ENCODE data around the gene GPI.

The GPI gene

DNA sequence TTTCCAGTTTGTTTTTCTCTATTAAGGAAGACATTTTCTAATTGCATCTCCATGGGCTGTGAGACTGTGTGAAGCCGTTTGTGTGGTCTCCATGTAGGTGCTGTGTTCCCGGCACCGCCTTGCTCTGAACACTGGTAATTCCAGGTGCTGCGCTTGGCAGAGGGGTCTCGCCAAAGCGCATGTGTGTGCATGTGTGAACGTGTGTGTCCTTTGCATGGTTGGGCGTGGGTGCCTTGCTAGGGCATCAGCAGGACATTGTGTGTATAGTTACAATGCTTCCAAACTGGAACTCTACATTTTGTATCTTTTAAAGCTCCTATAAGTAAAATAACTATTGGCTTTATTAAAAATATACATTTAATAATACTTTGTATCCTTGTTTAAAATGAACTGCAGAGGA, 9.8 kb upstream of the GPI start:
- no peaks in the 10 kb centered on the region for H3K9me3 ChIP-seq (ENCODE audit: insufficient read depth, low read length)
- TF ChIP-seq EZH2phosphoT487 (IDR thresholded peaks at IDR 0.05; ENCODE audit: low read depth): no peak
- TF ChIP-seq, protein P1, sequence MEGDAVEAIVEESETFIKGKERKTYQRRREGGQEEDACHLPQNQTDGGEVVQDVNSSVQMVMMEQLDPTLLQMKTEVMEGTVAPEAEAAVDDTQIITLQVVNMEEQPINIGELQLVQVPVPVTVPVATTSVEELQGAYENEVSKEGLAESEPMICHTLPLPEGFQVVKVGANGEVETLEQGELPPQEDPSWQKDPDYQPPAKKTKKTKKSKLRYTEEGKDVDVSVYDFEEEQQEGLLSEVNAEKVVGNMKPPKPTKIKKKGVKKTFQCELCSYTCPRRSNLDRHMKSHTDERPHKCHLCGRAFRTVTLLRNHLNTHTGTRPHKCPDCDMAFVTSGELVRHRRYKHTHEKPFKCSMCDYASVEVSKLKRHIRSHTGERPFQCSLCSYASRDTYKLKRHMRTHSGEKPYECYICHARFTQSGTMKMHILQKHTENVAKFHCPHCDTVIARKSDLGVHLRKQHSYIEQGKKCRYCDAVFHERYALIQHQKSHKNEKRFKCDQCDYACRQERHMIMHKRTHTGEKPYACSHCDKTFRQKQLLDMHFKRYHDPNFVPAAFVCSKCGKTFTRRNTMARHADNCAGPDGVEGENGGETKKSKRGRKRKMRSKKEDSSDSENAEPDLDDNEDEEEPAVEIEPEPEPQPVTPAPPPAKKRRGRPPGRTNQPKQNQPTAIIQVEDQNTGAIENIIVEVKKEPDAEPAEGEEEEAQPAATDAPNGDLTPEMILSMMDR (IDR thresholded peaks at IDR 0.05; ENCODE audit: low read depth, low read length): no peak
- H3K27ac ChIP-seq (ENCODE audit: low read length): no peak overlapping the region
- peaks cover 8% of the 10 kb centered on the region for H3K36me3 ChIP-seq (replicated peaks; ENCODE audit: low read depth, low read length)
- no peaks in the 10 kb centered on the region for H3K79me2 ChIP-seq (ENCODE audit: low read length)
- H3K4me2 ChIP-seq (ENCODE audit: low read length): no peak overlapping the region
- H3K4me1 ChIP-seq (ENCODE audit: low read length): peaks cover 28% of the 10 kb centered on the region
- no peak overlapping the region for H3K9ac ChIP-seq (ENCODE audit: low read length)
- no peak overlapping the region for H2AFZ ChIP-seq (ENCODE audit: low read depth, low read length)
- no peak overlapping the region for H3K4me3 ChIP-seq (ENCODE audit: low read length)
- H4K20me1 ChIP-seq (ENCODE audit: insufficient read depth, low read length): no peaks in the 10 kb centered on the region
- no peaks in the 10 kb centered on the region for H3K27me3 ChIP-seq (ENCODE audit: low read depth, low read length)

- H3K4me2 ChIP-seq (ENCODE audit: low read length): no peak overlapping the region
- no peaks in the 10 kb centered on the region for H4K20me1 ChIP-seq (ENCODE audit: insufficient read depth, low read length)
- H3K27me3 ChIP-seq (ENCODE audit: low read depth, low read length): no peaks in the 10 kb centered on the region
Measured at GRCh38 chr19:34356875-34357274, 8.1 kb upstream of the GPI start.

DNA sequence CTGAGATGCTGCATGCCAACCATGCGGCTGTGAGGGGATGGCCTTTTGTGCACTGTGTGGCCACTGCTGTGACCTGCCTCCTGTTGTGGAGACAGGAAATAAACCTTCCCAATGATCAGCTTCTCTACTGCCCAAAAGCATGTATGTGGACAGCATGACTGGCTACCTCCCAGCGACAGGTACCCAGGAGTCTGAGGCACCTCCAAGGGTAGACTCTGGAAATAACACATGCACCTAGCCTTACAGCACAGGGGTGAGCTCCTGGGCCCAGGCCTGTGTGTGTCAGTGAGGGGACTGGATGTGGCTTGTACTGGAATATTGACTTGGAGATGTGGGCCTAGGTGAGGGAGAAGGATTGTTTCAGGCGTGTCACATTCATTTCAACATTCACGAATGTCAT, 7.6 kb upstream of the GPI start:
- Histone ChIP-seq H3K9me3 (ENCODE audit: insufficient read depth, low read length) (no peaks in the 10 kb centered on the region), H3K79me2 (ENCODE audit: low read length) (no peaks in the 10 kb centered on the region), H2AFZ (ENCODE audit: low read depth, low read length) (no peak overlapping the region), H3K36me3 (replicated peaks; ENCODE audit: low read depth, low read length) (peaks cover 8% of the 10 kb centered on the region), H3K4me3 (ENCODE audit: low read length) (no peak overlapping the region), H3K4me2 (ENCODE audit: low read length) (no peak overlapping the region), H3K27me3 (ENCODE audit: low read depth, low read length) (no peaks in the 10 kb centered on the region), H3K9ac (ENCODE audit: low read length) (no peak overlapping the region), H3K4me1 (ENCODE audit: low read length) (peaks cover 33% of the 10 kb centered on the region), H3K27ac (ENCODE audit: low read length) (no peak overlapping the region), H4K20me1 (ENCODE audit: insufficient read depth, low read length) (no peaks in the 10 kb centered on the region)
- TF ChIP-seq, protein P1 (IDR thresholded peaks at IDR 0.05; ENCODE audit: low read depth, low read length): no peak
- no peak for TF ChIP-seq EZH2phosphoT487 (IDR thresholded peaks at IDR 0.05; ENCODE audit: low read depth)

More at GRCh38 chr19:34356875-34357274, 8.1 kb upstream of the GPI start:
- peaks cover 8% of the 10 kb centered on the region for H3K36me3 ChIP-seq (replicated peaks; ENCODE audit: low read depth, low read length)
- TF ChIP-seq, protein P1 (IDR thresholded peaks at IDR 0.05; ENCODE audit: low read depth, low read length): no peak
- no peak for TF ChIP-seq EZH2phosphoT487 (IDR thresholded peaks at IDR 0.05; ENCODE audit: low read depth)
- no peak overlapping the region for H3K9ac ChIP-seq (ENCODE audit: low read length)
- no peak overlapping the region for H3K27ac ChIP-seq (ENCODE audit: low read length)
- H2AFZ ChIP-seq (ENCODE audit: low read depth, low read length): no peak overlapping the region
- H3K9me3 ChIP-seq (ENCODE audit: insufficient read depth, low read length): no peaks in the 10 kb centered on the region
- H3K4me1 ChIP-seq (ENCODE audit: low read length): peaks cover 33% of the 10 kb centered on the region
- no peak overlapping the region for H3K4me3 ChIP-seq (ENCODE audit: low read length)
- H3K79me2 ChIP-seq (ENCODE audit: low read length): no peaks in the 10 kb centered on the region

DNA sequence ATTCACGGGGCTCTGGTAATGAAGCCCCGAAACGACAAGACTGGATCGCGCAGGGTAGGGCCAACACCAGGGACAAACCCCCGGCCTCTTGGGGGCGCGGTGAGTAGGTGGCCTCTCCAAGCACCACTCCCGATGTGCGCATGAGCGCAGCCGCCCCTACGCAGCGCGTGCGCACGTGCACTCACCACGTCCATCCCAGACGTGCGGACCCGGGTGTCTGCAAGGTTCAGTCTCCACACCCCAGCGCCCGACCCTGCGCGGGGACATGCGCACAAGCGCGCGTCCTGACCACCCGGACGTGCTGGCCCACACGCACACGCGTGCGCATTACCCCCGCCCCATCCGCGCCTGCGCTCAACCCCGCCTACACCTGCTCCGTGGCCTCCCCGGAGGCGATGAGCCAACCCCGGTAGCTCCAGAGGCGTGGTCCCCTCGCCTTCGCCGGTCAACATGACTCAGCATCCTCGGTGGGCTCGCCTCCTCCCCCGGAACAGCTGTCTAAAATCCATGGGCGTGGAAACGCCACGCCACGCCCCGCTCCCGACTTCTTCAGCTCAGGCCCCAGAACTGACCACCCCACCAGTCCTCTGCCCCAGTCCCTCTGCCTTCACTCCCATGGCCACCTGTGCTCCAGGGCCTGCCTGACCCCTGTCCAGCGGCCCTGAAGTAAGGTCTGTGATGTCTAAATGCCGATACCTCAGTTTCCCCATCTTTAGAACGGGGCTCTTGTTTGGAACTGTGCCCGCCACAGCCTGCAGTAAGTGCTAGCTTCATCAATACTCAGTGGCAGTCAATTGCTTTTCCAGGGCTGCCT, 5.6 kb upstream of the GPI start:
- TF ChIP-seq EZH2phosphoT487 (IDR thresholded peaks at IDR 0.05; ENCODE audit: low read depth): no peak
- TF ChIP-seq, protein P1 (IDR thresholded peaks at IDR 0.05; ENCODE audit: low read depth, low read length): peak; percentile 79
- Histone ChIP-seq H3K27me3 (ENCODE audit: low read depth, low read length) (no peaks in the 10 kb centered on the region), H3K9ac (ENCODE audit: low read length) (peak overlapping the region; percentile 78), H3K9me3 (ENCODE audit: insufficient read depth, low read length) (no peaks in the 10 kb centered on the region), H3K4me2 (ENCODE audit: low read length) (peak overlapping the region; percentile 98), H2AFZ (ENCODE audit: low read depth, low read length) (peak overlapping the region; percentile 79), H4K20me1 (ENCODE audit: insufficient read depth, low read length) (no peaks in the 10 kb centered on the region), H3K36me3 (replicated peaks; ENCODE audit: low read depth, low read length) (peaks cover 6% of the 10 kb centered on the region), H3K27ac (ENCODE audit: low read length) (peak overlapping the region; percentile 72), H3K4me1 (ENCODE audit: low read length) (peaks cover 36% of the 10 kb centered on the region), H3K4me3 (ENCODE audit: low read length) (peak overlapping the region; percentile 77), H3K79me2 (ENCODE audit: low read length) (no peaks in the 10 kb centered on the region)

Data from OCI-LY3 (cell line).